Mammary epithelial cell (primary cell): ENCODE results near the gene KCNK15.

ENCODE experiments used
- EZH2 ChIP-seq: IDR thresholded peaks from 2 replicates; pipeline ENCODE4 v1.6.1; 2012; ENCODE audit warnings: low read length, inconsistent platforms, borderline replicate concordance
- TF ChIP-seq, protein P1 (sequence below), 2 donors: IDR thresholded peaks in 1 of 2; conservative IDR thresholded peaks in 1 of 2; 2 replicates each; pipeline ENCODE4 v1.5.1; 2011 to 2012; ENCODE audit warnings: inconsistent platforms in 2 of 2, low read length in 2 of 2, mild to moderate bottlenecking in 2 of 2, control low read depth in 1 of 2, low read depth in 1 of 2; ENCODE audit not compliant: insufficient read depth in 1 of 2; ENCODE audit errors: extremely low read depth in 1 of 2

DNA sequence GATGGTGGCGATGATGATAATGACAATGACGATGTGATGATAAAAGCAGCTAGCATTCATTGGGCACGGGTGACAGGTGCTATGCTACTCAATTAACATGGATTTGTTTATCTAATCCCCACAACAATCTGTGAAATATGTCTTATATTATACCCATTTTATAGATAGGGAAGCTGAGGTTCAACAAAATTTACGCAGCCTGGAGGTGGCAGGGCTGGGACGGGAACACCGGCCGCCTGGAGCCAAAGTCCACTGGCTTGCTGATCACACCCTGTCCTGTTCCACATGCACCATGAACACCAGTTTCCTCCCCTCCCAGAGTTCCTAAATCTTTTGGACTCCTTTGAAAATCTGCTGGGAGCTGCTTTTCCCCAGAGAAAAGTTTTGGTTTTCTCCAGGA, 41.6 kb downstream of the KCNK15 start:
- TF ChIP-seq, protein P1, sequence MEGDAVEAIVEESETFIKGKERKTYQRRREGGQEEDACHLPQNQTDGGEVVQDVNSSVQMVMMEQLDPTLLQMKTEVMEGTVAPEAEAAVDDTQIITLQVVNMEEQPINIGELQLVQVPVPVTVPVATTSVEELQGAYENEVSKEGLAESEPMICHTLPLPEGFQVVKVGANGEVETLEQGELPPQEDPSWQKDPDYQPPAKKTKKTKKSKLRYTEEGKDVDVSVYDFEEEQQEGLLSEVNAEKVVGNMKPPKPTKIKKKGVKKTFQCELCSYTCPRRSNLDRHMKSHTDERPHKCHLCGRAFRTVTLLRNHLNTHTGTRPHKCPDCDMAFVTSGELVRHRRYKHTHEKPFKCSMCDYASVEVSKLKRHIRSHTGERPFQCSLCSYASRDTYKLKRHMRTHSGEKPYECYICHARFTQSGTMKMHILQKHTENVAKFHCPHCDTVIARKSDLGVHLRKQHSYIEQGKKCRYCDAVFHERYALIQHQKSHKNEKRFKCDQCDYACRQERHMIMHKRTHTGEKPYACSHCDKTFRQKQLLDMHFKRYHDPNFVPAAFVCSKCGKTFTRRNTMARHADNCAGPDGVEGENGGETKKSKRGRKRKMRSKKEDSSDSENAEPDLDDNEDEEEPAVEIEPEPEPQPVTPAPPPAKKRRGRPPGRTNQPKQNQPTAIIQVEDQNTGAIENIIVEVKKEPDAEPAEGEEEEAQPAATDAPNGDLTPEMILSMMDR (conservative IDR thresholded peaks at IDR 0.05 in 1 of 2, IDR thresholded peaks at IDR 0.05 in 1 of 2; ENCODE audit: extremely low read depth in 1 of 2, insufficient read depth in 1 of 2, low read depth in 1 of 2, low read length in 2 of 2), result no peak
- TF ChIP-seq EZH2, result no peak
